Astrocyte of the cerebellum (primary cell): ENCODE results near the gene C2orf42.
"Not testable (repeated sequence)": the region's sequence is repeated elsewhere in the genome, so short reads cannot be mapped to it uniquely, and the experiment has no call there.

Experiments
- DNase-seq: peaks from one replicate; pipeline ENCODE4 v3.0.0-alpha.2; 2011; ENCODE audit warnings: low read depth
- H3K4me3 ChIP-seq: 2 replicates; pipeline ENCODE4 v1.5.1; 2011; ENCODE audit warnings: mild to moderate bottlenecking, low read depth, low read length, moderate library complexity
- in situ Hi-C: cut with HindIII; loops from 2 replicates; pipeline ENCODE4 v1.10.0; 2017; ENCODE audit warnings: low sequenced_read_pairs
- TF ChIP-seq, protein P1 (sequence below): IDR thresholded peaks from 2 replicates; pipeline ENCODE4 v1.5.1; 2012; ENCODE audit warnings: low read length, low read depth, moderate library complexity, mild to moderate bottlenecking; ENCODE audit errors: missing control alignments

The C2orf42 gene

DNA sequence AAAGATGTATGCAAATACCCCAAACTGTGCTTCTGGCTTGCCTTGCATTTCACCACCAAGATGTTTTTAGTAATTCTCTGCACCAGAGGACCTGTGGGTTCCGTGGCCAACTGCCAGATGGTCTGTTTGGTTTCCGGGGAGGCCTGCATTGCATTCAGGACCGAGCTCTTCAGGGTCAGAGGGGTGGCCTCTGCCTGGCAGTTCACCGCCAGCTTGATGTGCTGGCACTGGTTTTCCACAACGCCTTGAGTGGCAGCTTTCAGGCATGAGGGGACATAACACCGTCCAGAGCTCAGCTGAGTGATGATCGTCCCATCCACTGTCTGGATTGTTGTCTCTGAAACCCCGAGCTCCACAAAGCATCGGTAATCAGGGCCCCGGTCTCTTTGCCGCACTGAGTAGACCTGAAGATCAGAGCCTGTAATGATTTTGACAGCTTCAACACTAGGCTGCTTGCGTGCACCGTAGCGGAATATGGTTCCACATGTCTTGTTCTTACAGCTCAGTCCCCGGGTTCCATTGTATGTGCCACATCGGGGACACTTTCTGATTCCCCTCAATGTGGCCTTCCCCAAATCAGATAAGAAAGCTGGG is 9.4 kb downstream of the C2orf42 start:
- TF ChIP-seq, protein P1, sequence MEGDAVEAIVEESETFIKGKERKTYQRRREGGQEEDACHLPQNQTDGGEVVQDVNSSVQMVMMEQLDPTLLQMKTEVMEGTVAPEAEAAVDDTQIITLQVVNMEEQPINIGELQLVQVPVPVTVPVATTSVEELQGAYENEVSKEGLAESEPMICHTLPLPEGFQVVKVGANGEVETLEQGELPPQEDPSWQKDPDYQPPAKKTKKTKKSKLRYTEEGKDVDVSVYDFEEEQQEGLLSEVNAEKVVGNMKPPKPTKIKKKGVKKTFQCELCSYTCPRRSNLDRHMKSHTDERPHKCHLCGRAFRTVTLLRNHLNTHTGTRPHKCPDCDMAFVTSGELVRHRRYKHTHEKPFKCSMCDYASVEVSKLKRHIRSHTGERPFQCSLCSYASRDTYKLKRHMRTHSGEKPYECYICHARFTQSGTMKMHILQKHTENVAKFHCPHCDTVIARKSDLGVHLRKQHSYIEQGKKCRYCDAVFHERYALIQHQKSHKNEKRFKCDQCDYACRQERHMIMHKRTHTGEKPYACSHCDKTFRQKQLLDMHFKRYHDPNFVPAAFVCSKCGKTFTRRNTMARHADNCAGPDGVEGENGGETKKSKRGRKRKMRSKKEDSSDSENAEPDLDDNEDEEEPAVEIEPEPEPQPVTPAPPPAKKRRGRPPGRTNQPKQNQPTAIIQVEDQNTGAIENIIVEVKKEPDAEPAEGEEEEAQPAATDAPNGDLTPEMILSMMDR: no peak
- in situ Hi-C loops: no loop called here
- DNase-seq: no peak
- no peak overlapping the region for H3K4me3 ChIP-seq

DNA sequence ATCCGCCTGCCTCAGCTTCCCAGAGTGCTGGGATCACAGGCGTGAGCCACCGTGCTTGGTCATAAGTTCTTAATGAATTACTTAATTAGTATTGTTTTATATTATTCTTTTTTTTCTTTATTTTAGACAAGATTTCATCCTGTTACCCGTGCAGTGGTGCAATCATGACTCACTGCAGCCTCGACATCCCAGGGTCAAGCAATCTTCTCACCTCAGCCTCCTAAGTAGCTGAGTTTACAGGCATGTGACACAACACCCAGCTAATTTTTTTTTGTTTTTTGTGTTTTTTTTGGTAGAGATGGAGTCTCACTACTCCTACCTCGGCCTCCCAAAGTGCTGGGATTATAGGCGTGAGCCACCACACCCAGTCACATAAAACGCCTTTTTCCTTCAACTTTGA is 17.3 kb downstream of the C2orf42 start:
- DNase-seq: no peak
- TF ChIP-seq, protein P1: no peak
- in situ Hi-C loops: no loop called here
- no peak overlapping the region for H3K4me3 ChIP-seq

DNA sequence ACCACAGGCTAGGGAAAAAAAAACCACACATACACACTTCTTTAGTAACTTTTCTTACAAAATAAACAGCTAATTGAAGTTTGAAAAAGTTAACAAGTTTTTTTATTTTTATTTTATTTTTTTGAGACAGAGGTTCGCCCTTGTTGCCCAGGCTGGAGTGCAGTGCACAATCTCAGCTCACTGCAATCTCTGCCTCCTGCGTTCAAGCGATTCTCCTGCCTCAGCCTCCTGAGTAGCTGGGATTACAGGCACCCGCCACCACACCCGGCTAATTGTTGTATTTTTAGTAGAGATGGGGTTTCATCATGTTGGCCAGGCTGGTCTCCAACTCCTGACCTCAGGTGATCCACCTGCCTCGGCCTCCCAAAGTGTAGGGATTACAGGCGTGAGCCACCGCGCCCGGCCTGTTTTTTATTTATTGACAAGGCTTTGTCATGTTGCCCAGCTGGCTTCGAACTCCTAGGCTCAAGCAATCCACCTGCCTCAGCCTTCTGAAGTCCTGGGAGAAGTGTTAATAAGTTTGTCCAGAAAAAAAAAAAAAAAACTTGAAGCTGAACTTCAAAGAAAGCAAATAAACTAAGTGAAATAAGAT is 21.1 kb downstream of the C2orf42 start:
- in situ Hi-C loops, DNase-seq: not testable (repeated sequence)

DNA sequence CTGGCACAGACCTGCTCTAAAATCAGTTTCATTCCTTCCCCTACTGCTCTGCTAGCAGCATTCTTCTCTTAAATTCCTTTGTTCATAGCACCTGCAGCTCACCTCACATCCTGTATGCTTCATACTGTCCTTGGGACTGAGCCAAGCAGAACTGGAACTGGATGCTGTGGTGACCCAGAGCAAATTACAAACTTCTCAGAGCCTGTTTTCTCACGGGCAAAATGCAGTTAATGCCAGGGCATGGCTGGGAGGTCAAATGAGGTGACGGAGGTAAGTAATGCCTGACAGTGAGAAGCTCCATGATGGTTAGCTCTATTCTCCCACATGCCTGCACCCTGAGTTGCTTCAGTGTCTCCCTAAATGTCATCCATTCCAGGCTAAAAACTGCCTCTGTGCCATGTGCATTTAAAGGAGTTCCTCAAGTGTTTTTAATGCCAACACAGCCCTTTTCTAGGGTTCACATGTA is 29.7 kb downstream of the C2orf42 start:
- no peak overlapping the region for H3K4me3 ChIP-seq
- DNase-seq: no peak
- TF ChIP-seq, protein P1: no peak
- in situ Hi-C loops: no loop called here

More for the DNA sequence above, 21.1 kb downstream of the C2orf42 start:
- not testable (repeated sequence) for H3K4me3 ChIP-seq

DNA sequence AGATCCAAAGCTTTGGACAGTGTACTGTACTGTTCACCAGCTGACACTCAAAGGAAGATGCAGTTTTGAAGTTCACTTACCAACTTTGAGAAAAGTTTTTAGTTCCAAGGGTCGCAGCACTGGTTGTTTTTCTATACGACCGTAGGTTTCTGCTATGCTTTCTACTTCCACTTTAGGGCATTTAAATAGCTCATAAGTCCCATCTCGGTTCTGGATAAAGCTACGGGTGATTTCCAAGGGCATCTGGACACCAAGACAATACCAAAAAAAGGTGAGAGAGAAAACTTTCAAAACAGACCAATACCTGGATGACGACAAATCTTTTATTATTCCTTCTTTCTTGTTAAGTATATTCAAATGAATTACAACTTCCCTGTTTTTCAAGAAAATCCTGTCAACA is 30.3 kb downstream of the C2orf42 start:
- in situ Hi-C loops: no loop called here
- H3K4me3 ChIP-seq: no peak overlapping the region
- DNase-seq: no peak
- TF ChIP-seq, protein P1: no peak

DNA sequence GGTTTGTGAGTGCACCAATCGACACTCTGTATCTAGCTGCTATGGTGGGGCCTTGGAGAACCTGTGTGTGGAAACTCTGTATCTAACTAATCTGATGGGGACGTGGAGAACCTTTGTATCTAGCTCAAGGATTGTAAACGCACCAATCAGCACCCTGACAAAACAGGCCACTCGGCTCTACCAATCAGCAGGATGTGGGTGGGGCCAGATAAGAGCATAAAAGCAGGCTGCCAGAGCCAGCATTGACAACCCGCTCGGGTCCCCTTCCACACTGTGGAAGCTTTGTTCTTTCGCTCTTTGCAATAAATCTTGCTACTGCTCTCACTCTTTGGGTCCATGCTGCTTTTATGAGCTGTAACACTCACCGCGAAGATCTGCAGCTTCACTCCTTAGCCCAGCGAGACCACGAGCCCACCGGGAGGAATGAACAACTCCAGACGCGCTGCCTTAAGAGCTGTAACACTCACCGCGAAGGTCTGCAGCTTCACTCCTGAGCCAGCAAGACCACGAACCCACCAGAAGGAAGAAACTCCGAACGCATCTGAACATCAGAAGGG is 41.6 kb downstream of the C2orf42 start:
- in situ Hi-C loops: loop anchor here (10.0 kb wide), 1 partner anchor 214 kb away; no protein-coding TSS in a partner anchor
- not testable (repeated sequence) for DNase-seq, H3K4me3 ChIP-seq

DNA sequence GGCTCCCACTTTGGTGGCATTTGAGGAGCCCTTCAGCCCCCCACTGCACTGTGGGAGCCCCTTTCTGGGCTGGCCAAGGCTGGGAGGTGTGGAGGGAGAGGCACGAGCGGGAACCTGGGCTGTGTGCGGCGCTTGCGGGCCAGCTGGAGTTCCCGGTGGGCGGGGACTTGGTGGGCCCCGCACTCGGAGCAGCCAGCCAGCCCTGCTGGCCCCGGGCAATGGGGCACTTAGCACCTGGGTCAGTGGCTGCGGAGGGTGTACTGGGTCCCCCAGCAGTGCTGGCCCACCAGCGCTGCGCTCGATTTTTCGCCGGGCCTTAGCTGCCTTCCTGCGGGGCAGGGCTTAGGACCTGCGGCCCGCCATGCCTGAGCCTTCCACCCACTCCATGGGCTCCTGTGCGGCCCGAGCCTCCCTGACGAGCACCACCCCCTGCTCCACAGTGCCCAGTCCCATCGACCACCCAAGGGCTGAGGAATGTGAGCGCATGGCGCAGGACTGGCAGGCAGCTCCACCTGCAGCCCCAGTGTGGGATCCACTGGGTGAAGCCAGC is 42.5 kb downstream of the C2orf42 start:
- in situ Hi-C loops: loop anchor here (10.0 kb wide), 1 partner anchor 213 kb away; no protein-coding TSS in a partner anchor

More for the DNA sequence above, 42.5 kb downstream of the C2orf42 start:
- DNase-seq, H3K4me3 ChIP-seq: not testable (repeated sequence)
